Measurements from ENCODE around the gene FLNB.

FLNB gene

GRCh38 chr3:58164906-58165821 is 156.9 kb downstream of the FLNB start:
- ATAC-seq (replicated peaks; ENCODE audit: extremely low read depth, poor library complexity, severe bottlenecking) (no peak), DNase-seq (ENCODE audit: low spot score in 2 of 2) (no peak)
- peaks cover 9% of the 10 kb centered on the region for H3K36me3 Mint-ChIP-seq (ENCODE audit: insufficient read depth)
- no peaks in the 10 kb centered on the region for H3K9me3 Mint-ChIP-seq
- H3K27ac Mint-ChIP-seq (ENCODE audit: low read depth) = no peak overlapping the region
- H3K27me3 Mint-ChIP-seq = no peaks in the 10 kb centered on the region
- no peaks in the 10 kb centered on the region for H3K4me1 Mint-ChIP-seq
- no peak overlapping the region for H3K4me3 Mint-ChIP-seq

- H3K27ac Mint-ChIP-seq (ENCODE audit: low read depth) = peak overlapping the region; percentile 74
- no peak overlapping the region for H3K4me3 Mint-ChIP-seq
- ATAC-seq (replicated peaks; ENCODE audit: extremely low read depth, poor library complexity, severe bottlenecking) (peak; percentile 56), DNase-seq (ENCODE audit: low spot score in 2 of 2) (peak; percentile 29 to 30)
- H3K9me3 Mint-ChIP-seq = no peaks in the 10 kb centered on the region
- peaks cover 8% of the 10 kb centered on the region for H3K36me3 Mint-ChIP-seq (ENCODE audit: insufficient read depth)
- no peaks in the 10 kb centered on the region for H3K4me1 Mint-ChIP-seq
- no peaks in the 10 kb centered on the region for H3K27me3 Mint-ChIP-seq
Measured at GRCh38 chr3:58167431-58168351, 159.5 kb downstream of the FLNB start.

- peaks cover 8% of the 10 kb centered on the region for H3K36me3 Mint-ChIP-seq (ENCODE audit: insufficient read depth)
- no peaks in the 10 kb centered on the region for H3K4me1 Mint-ChIP-seq
- H3K27ac Mint-ChIP-seq (ENCODE audit: low read depth) = no peak overlapping the region
- no peaks in the 10 kb centered on the region for H3K27me3 Mint-ChIP-seq
- no peak for DNase-seq (ENCODE audit: low spot score in 2 of 2)
- H3K4me3 Mint-ChIP-seq = no peak overlapping the region
- ATAC-seq (replicated peaks; ENCODE audit: extremely low read depth, poor library complexity, severe bottlenecking) = no peak
- H3K9me3 Mint-ChIP-seq = no peaks in the 10 kb centered on the region
Measured at GRCh38 chr3:58168498-58168897, 160.3 kb downstream of the FLNB start.

- no peaks in the 10 kb centered on the region for H3K9me3 Mint-ChIP-seq
- H3K4me1 Mint-ChIP-seq = no peaks in the 10 kb centered on the region
- no peaks in the 10 kb centered on the region for H3K27me3 Mint-ChIP-seq
- H3K36me3 Mint-ChIP-seq (ENCODE audit: insufficient read depth) = peaks cover 4% of the 10 kb centered on the region
- no peak overlapping the region for H3K27ac Mint-ChIP-seq (ENCODE audit: low read depth)
- DNase-seq (ENCODE audit: low spot score in 2 of 2) (no peak), ATAC-seq (replicated peaks; ENCODE audit: extremely low read depth, poor library complexity, severe bottlenecking) (no peak)
- no peak overlapping the region for H3K4me3 Mint-ChIP-seq
Measured at GRCh38 chr3:58169371-58169770, 161.1 kb downstream of the FLNB start.

GRCh38 chr3:58170376-58170775 is 162.2 kb downstream of the FLNB start:
- no peak for ATAC-seq (replicated peaks; ENCODE audit: extremely low read depth, poor library complexity, severe bottlenecking)
- Mint-ChIP-seq H3K27ac (ENCODE audit: low read depth) (no peak overlapping the region), H3K27me3 (no peaks in the 10 kb centered on the region)

GRCh38 chr3:58171126-58171525 is 162.9 kb downstream of the FLNB start:
- no peaks in the 10 kb centered on the region for H3K9me3 Mint-ChIP-seq
- no peak overlapping the region for H3K4me3 Mint-ChIP-seq
- ATAC-seq (replicated peaks; ENCODE audit: extremely low read depth, poor library complexity, severe bottlenecking) (no peak), DNase-seq (ENCODE audit: low spot score in 2 of 2) (no peak)
- H3K27ac Mint-ChIP-seq (ENCODE audit: low read depth) = no peak overlapping the region
- no peaks in the 10 kb centered on the region for H3K27me3 Mint-ChIP-seq
- H3K4me1 Mint-ChIP-seq = no peaks in the 10 kb centered on the region
- peaks cover 4% of the 10 kb centered on the region for H3K36me3 Mint-ChIP-seq (ENCODE audit: insufficient read depth)

More at GRCh38 chr3:58170376-58170775, 162.2 kb downstream of the FLNB start:
- Mint-ChIP-seq H3K4me3 (no peak overlapping the region), H3K4me1 (no peaks in the 10 kb centered on the region), H3K36me3 (ENCODE audit: insufficient read depth) (peaks cover 4% of the 10 kb centered on the region), H3K9me3 (no peaks in the 10 kb centered on the region)
- DNase-seq (ENCODE audit: low spot score in 2 of 2) = no peak

GRCh38 chr3:58173029-58173668 is 164.9 kb downstream of the FLNB start:
- Mint-ChIP-seq H3K9me3 (no peaks in the 10 kb centered on the region), H3K4me1 (peaks cover 2% of the 10 kb centered on the region), H3K27ac (ENCODE audit: low read depth) (no peak overlapping the region), H3K4me3 (no peak overlapping the region), H3K36me3 (ENCODE audit: insufficient read depth) (peaks cover 7% of the 10 kb centered on the region), H3K27me3 (no peaks in the 10 kb centered on the region)
- DNase-seq (ENCODE audit: low spot score in 2 of 2) (no peak), ATAC-seq (replicated peaks; ENCODE audit: extremely low read depth, poor library complexity, severe bottlenecking) (no peak)

GRCh38 chr3:58173669-58174398 is 165.6 kb downstream of the FLNB start:
- Mint-ChIP-seq H3K27ac (ENCODE audit: low read depth) (no peak overlapping the region), H3K36me3 (ENCODE audit: insufficient read depth) (peaks cover 5% of the 10 kb centered on the region)

GRCh38 chr3:58175187-58175436 is 166.9 kb downstream of the FLNB start:
- Mint-ChIP-seq H3K27me3 (no peaks in the 10 kb centered on the region), H3K4me3 (no peak overlapping the region), H3K36me3 (ENCODE audit: insufficient read depth) (peaks cover 5% of the 10 kb centered on the region), H3K9me3 (no peaks in the 10 kb centered on the region), H3K27ac (ENCODE audit: low read depth) (no peak overlapping the region), H3K4me1 (peaks cover 11% of the 10 kb centered on the region)
- ATAC-seq (replicated peaks; ENCODE audit: extremely low read depth, poor library complexity, severe bottlenecking) (no peak), DNase-seq (ENCODE audit: low spot score in 2 of 2) (no peak)

More at GRCh38 chr3:58173669-58174398, 165.6 kb downstream of the FLNB start:
- DNase-seq (ENCODE audit: low spot score in 2 of 2) = no peak
- Mint-ChIP-seq H3K4me3 (no peak overlapping the region), H3K9me3 (no peaks in the 10 kb centered on the region), H3K4me1 (peaks cover 9% of the 10 kb centered on the region), H3K27me3 (no peaks in the 10 kb centered on the region)
- ATAC-seq (replicated peaks; ENCODE audit: extremely low read depth, poor library complexity, severe bottlenecking) = no peak

GRCh38 chr3:58175437-58176184 is 167.4 kb downstream of the FLNB start:
- ATAC-seq (replicated peaks; ENCODE audit: extremely low read depth, poor library complexity, severe bottlenecking) = no peak
- Mint-ChIP-seq H3K9me3 (no peaks in the 10 kb centered on the region), H3K4me1 (peaks cover 11% of the 10 kb centered on the region), H3K27me3 (no peaks in the 10 kb centered on the region), H3K4me3 (no peak overlapping the region), H3K36me3 (ENCODE audit: insufficient read depth) (peaks cover 5% of the 10 kb centered on the region), H3K27ac (ENCODE audit: low read depth) (no peak overlapping the region)
- no peak for DNase-seq (ENCODE audit: low spot score in 2 of 2)

GRCh38 chr3:58176185-58176530 is 167.9 kb downstream of the FLNB start:
- DNase-seq (ENCODE audit: low spot score in 2 of 2) = no peak
- H3K36me3 Mint-ChIP-seq (ENCODE audit: insufficient read depth) = peaks cover 5% of the 10 kb centered on the region
- H3K4me1 Mint-ChIP-seq = peaks cover 11% of the 10 kb centered on the region
- H3K27ac Mint-ChIP-seq (ENCODE audit: low read depth) = no peak overlapping the region
- no peak overlapping the region for H3K4me3 Mint-ChIP-seq
- no peaks in the 10 kb centered on the region for H3K27me3 Mint-ChIP-seq
- no peak for ATAC-seq (replicated peaks; ENCODE audit: extremely low read depth, poor library complexity, severe bottlenecking)
- H3K9me3 Mint-ChIP-seq = no peaks in the 10 kb centered on the region

Data from central memory CD8-positive, alpha-beta T cell (primary cell).